Measurements from ENCODE around the gene GLYAT.

GRCh38 chr11:58671983-58672633, 59.6 kb downstream of the GLYAT start:
- TF ChIP-seq CTCF (IDR thresholded peaks at IDR 0.05) = no peak
- no peak for TF ChIP-seq POLR2AphosphoS5 (IDR thresholded peaks at IDR 0.05)
- TF ChIP-seq POLR2A (IDR thresholded peaks at IDR 0.05) = no peak

Data from suprapubic skin (tissue), 4 donors.